ENCODE measurements around the gene SPACA6. TPM values are rescaled to one million over a fixed set of nuclear protein-coding genes. Genes with fewer than 3 reads are reported as not detected.

SPACA6 gene
- total RNA-seq, 1 donor from 2014 or later = 27.2 TPM

GRCh38 chr19:51699170-51699569 lies 6.0 kb downstream of the SPACA6 start:
- H3K36me3 Mint-ChIP-seq (ENCODE audit: unreplicated experiment) = peaks cover 37% of the 10 kb centered on the region

DNA sequence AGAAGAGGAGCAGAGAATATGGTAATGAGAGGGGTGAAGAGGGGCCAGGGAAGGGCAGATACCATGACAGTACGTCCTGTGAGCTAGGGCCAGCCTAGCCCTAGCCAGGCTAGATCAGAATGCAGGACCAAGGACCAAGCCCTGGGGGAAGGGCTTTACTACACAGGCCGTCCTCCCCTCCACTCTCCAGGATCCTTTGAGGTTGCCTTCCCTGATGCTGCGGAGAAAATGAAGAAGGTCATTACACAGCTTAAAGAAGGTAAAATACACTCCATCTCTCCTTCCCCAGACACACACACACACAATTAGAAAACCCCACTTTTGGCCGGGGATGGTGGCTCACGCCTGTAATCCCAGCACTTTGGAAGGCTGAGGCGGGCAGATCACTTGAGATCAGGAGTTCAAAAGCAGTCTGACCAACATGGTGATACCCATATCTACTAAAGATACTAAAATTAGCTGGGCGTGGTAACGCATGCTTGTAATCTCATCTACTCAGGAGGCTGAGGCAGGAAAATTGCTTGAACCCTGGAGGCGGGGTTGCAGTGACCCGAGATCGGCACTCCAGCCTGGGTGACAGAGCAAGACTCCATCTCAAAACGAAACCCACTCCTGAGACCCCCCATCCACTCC lies 8.5 kb downstream of the SPACA6 start:
- Mint-ChIP-seq H3K27me3 (ENCODE audit: unreplicated experiment) (peaks cover 17% of the 10 kb centered on the region), H3K4me1 (ENCODE audit: low read depth, unreplicated experiment) (peaks cover 9% of the 10 kb centered on the region), H3K9me3 (ENCODE audit: unreplicated experiment) (peaks cover 19% of the 10 kb centered on the region), H3K36me3 (ENCODE audit: unreplicated experiment) (peaks cover 22% of the 10 kb centered on the region), H3K4me3 (ENCODE audit: unreplicated experiment) (no peak overlapping the region), H3K27ac (ENCODE audit: unreplicated experiment) (no peak overlapping the region)
- TF ChIP-seq CTCF (IDR thresholded peaks at IDR 0.05; ENCODE audit: partially characterized antibody, unreplicated experiment) = no peak
- no peak for DNase-seq

More at GRCh38 chr19:51699170-51699569, 6.0 kb downstream of the SPACA6 start:
- no peak for DNase-seq
- H3K27ac Mint-ChIP-seq (ENCODE audit: unreplicated experiment) = no peak overlapping the region
- peaks cover 18% of the 10 kb centered on the region for H3K9me3 Mint-ChIP-seq (ENCODE audit: unreplicated experiment)
- no peak for TF ChIP-seq CTCF (IDR thresholded peaks at IDR 0.05; ENCODE audit: partially characterized antibody, unreplicated experiment)
- H3K27me3 Mint-ChIP-seq (ENCODE audit: unreplicated experiment) = peaks cover 11% of the 10 kb centered on the region
- H3K4me1 Mint-ChIP-seq (ENCODE audit: low read depth, unreplicated experiment) = peaks cover 7% of the 10 kb centered on the region
- H3K4me3 Mint-ChIP-seq (ENCODE audit: unreplicated experiment) = no peak overlapping the region

DNA sequence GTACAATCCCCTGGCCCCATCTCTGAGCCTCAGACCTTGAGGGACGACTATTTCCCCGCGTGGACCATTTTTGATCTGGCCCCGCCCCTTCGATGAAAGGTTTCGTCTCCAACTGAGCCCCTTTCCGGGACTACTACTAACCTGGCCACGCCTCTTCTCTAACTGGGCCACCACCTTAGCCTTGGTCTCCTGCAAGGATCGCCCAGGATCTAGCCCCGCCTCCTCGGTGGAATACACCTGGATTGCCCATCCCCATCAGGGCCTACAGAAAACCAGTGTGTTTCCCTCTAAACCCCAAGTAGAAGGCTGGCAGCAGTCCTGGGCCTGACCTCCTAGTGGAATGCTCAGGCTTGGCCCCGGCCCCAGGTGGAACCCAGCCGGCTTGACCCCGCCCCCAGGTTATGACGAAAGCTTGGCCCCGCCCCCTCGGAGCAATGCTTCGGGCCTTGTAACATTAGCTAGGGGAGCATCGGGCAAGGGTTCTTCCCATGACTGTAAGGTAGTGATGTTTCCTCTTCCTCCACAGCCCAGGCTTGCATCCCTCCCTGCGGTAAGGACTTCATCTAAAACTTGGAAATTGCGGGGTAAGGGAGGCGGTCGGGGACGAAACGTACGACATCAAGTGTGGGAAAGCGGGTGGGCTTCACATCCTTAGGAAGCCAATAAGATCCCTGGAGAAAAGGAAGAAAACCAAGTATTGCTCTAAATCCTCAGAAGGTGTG lies 9.1 kb downstream of the SPACA6 start:
- TF ChIP-seq CTCF (IDR thresholded peaks at IDR 0.05; ENCODE audit: partially characterized antibody, unreplicated experiment) = no peak
- Mint-ChIP-seq H3K4me1 (ENCODE audit: low read depth, unreplicated experiment) (peaks cover 9% of the 10 kb centered on the region), H3K27ac (ENCODE audit: unreplicated experiment) (no peak overlapping the region), H3K27me3 (ENCODE audit: unreplicated experiment) (peaks cover 17% of the 10 kb centered on the region), H3K4me3 (ENCODE audit: unreplicated experiment) (peak overlapping the region; percentile 77), H3K36me3 (ENCODE audit: unreplicated experiment) (peaks cover 20% of the 10 kb centered on the region), H3K9me3 (ENCODE audit: unreplicated experiment) (peaks cover 19% of the 10 kb centered on the region)
- DNase-seq = peak; percentile 70

DNA sequence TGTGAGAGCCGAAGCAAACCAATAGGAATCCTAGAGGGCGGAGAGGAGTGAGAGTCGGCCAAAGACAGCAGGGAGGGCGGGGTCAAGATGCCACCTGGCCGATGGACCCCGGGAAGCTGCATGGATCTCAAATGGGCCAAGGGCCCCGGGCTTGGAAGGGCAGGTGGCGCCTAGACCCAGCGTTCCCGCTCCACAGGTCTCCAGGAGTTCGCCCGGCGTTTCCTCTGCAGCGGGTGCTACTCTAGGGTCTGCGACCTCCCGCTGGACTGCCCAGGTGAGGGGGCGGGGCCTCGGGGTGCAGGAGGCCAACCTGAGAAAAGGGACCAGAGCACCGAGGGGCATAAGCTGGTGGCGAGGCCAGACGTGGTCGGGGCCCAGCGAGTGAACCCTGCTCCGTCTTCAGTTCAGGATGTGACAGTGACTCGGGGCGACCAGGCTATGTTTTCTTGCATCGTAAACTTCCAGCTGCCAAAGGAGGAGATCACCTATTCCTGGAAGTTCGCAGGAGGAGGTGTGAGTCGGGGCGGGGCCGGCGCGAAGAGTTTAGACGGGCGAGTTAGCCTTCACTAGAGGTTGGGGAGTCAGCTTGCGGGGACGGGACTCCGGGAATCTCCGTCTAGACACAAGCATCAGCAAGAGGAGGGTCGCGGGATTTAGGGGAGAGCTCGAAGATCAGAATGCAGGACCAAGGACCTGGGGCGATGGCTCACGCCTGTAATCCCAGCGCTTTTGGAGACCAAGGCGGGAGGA lies 9.9 kb downstream of the SPACA6 start:
- Mint-ChIP-seq H3K27me3 (ENCODE audit: unreplicated experiment) (peaks cover 17% of the 10 kb centered on the region), H3K4me3 (ENCODE audit: unreplicated experiment) (peak overlapping the region; percentile 87), H3K27ac (ENCODE audit: unreplicated experiment) (peak overlapping the region; percentile 56), H3K36me3 (ENCODE audit: unreplicated experiment) (peaks cover 18% of the 10 kb centered on the region), H3K4me1 (ENCODE audit: low read depth, unreplicated experiment) (peaks cover 9% of the 10 kb centered on the region), H3K9me3 (ENCODE audit: unreplicated experiment) (peaks cover 21% of the 10 kb centered on the region)
- DNase-seq = no peak
- TF ChIP-seq CTCF (IDR thresholded peaks at IDR 0.05; ENCODE audit: partially characterized antibody, unreplicated experiment) = no peak

Measured in glutamatergic neuron (in vitro differentiated cells).